Measurements from ENCODE around the gene GRK3. TPM values are rescaled to one million over a fixed set of nuclear protein-coding genes. Genes with fewer than 3 reads are reported as not detected.

The GRK3 gene
- polyA plus RNA-seq, 1 donor: 6.7 TPM

- no peak for DNase-seq (ENCODE audit: low read depth)
Measured at GRCh38 chr22:25735650-25736049, 171.2 kb downstream of the GRK3 start.

- no peak for DNase-seq (ENCODE audit: low read depth)
Measured at GRCh38 chr22:25736378-25737011, 172.0 kb downstream of the GRK3 start.

- no peak for DNase-seq (ENCODE audit: low read depth)
Measured at GRCh38 chr22:25739659-25740344, 175.3 kb downstream of the GRK3 start.

GRCh38 chr22:25741692-25742626 is 177.5 kb downstream of the GRK3 start, which contains the start of gene MYO18B:
Gene MYO18B, plus strand, starts transcription at chr22:25742188. Its CDS starts 18,905 bp downstream, at chr22:25761093.
- DNase-seq (ENCODE audit: low read depth): no peak

- DNase-seq (ENCODE audit: low read depth): no peak
Measured at GRCh38 chr22:25742918-25743708, 178.6 kb downstream of the GRK3 start.

- DNase-seq (ENCODE audit: low read depth): no peak
Measured at GRCh38 chr22:25744694-25745093, 180.2 kb downstream of the GRK3 start.

GRCh38 chr22:25745341-25746011 is 181.0 kb downstream of the GRK3 start:
- no peak for DNase-seq (ENCODE audit: low read depth)

- DNase-seq (ENCODE audit: low read depth): no peak
Measured at GRCh38 chr22:25746012-25746373, 181.5 kb downstream of the GRK3 start.

GRCh38 chr22:25747245-25747944 is 182.9 kb downstream of the GRK3 start:
- DNase-seq (ENCODE audit: low read depth): no peak

- DNase-seq (ENCODE audit: low read depth): no peak
Measured at GRCh38 chr22:25748140-25748539, 183.7 kb downstream of the GRK3 start.

- no peak for DNase-seq (ENCODE audit: low read depth)
Measured at GRCh38 chr22:25748704-25749103, 184.2 kb downstream of the GRK3 start.

- DNase-seq (ENCODE audit: low read depth): no peak
Measured at GRCh38 chr22:25749420-25750169, 185.1 kb downstream of the GRK3 start.

GRCh38 chr22:25750569-25751173 is 186.2 kb downstream of the GRK3 start:
- no peak for DNase-seq (ENCODE audit: low read depth)

- DNase-seq (ENCODE audit: low read depth): no peak
Measured at GRCh38 chr22:25751174-25751581, 186.7 kb downstream of the GRK3 start.

GRCh38 chr22:25752615-25753214 is 188.2 kb downstream of the GRK3 start:
- no peak for DNase-seq (ENCODE audit: low read depth)

- no peak for DNase-seq (ENCODE audit: low read depth)
Measured at GRCh38 chr22:25753252-25753651, 188.8 kb downstream of the GRK3 start.

- DNase-seq (ENCODE audit: low read depth): no peak
Measured at GRCh38 chr22:25754527-25755202, 190.2 kb downstream of the GRK3 start.

GRCh38 chr22:25757686-25758085 is 193.2 kb downstream of the GRK3 start:
- no peak for DNase-seq (ENCODE audit: low read depth)
